ENCODE data around the gene IRF2.

Gene IRF2

GRCh38 chr4:184464759-184465454, 9.4 kb downstream of the IRF2 start:
- H3K36me3 Mint-ChIP-seq (ENCODE audit: low read depth), result no peaks in the 10 kb centered on the region
- TF ChIP-seq CTCF (IDR thresholded peaks at IDR 0.05), result no peak
- H3K4me1 Mint-ChIP-seq, result peaks cover 30% of the 10 kb centered on the region
- H3K4me3 Mint-ChIP-seq, result no peak overlapping the region
- DNase-seq, result no peak
- peaks cover 8% of the 10 kb centered on the region for H3K27me3 Mint-ChIP-seq (ENCODE audit: low read depth, poor library complexity)
- H3K27ac Mint-ChIP-seq, result no peak overlapping the region
- H3K9me3 Mint-ChIP-seq, result no peaks in the 10 kb centered on the region

GRCh38 chr4:184463856-184464255, 10.5 kb downstream of the IRF2 start:
- H3K27me3 Mint-ChIP-seq (ENCODE audit: low read depth, poor library complexity), result peaks cover 8% of the 10 kb centered on the region
- H3K27ac Mint-ChIP-seq, result no peak overlapping the region
- peaks cover 30% of the 10 kb centered on the region for H3K4me1 Mint-ChIP-seq
- H3K4me3 Mint-ChIP-seq, result no peak overlapping the region
- no peak for TF ChIP-seq CTCF (IDR thresholded peaks at IDR 0.05)
- H3K9me3 Mint-ChIP-seq, result no peaks in the 10 kb centered on the region
- no peak for DNase-seq
- no peaks in the 10 kb centered on the region for H3K36me3 Mint-ChIP-seq (ENCODE audit: low read depth)

- H3K4me3 Mint-ChIP-seq, result no peak overlapping the region
- H3K27ac Mint-ChIP-seq, result no peak overlapping the region
- H3K27me3 Mint-ChIP-seq (ENCODE audit: low read depth, poor library complexity), result peaks cover 5% of the 10 kb centered on the region
- peaks cover 36% of the 10 kb centered on the region for H3K4me1 Mint-ChIP-seq
- H3K9me3 Mint-ChIP-seq, result no peaks in the 10 kb centered on the region
- no peak for DNase-seq
- H3K36me3 Mint-ChIP-seq (ENCODE audit: low read depth), result no peaks in the 10 kb centered on the region
- TF ChIP-seq CTCF (IDR thresholded peaks at IDR 0.05), result no peak
Observed at GRCh38 chr4:184463158-184463557, 11.2 kb downstream of the IRF2 start.

DNA sequence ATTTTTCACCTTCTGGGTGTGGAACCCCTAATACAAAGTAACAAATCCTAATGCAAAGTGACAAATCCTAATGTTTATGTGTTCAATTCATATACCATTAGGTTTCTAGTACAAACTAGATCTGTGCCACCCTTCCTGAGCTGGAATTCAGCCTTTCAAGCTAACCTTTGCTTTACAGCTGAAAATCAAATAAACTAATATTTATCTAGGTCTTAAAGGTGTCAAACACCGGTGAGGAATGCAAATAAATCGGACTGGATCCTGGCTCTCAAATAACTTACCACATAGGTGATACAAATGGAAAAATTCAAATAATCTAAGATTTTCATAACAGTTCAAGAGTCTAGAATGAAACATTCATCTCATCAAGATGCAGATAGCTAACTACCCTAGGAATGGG, 11.6 kb downstream of the IRF2 start:
- DNase-seq, result no peak
- Mint-ChIP-seq H3K27me3 (ENCODE audit: low read depth, poor library complexity) (peaks cover 5% of the 10 kb centered on the region), H3K4me3 (no peak overlapping the region), H3K9me3 (no peaks in the 10 kb centered on the region), H3K4me1 (peaks cover 40% of the 10 kb centered on the region), H3K36me3 (ENCODE audit: low read depth) (no peaks in the 10 kb centered on the region), H3K27ac (no peak overlapping the region)
- TF ChIP-seq CTCF (IDR thresholded peaks at IDR 0.05), result no peak

DNA sequence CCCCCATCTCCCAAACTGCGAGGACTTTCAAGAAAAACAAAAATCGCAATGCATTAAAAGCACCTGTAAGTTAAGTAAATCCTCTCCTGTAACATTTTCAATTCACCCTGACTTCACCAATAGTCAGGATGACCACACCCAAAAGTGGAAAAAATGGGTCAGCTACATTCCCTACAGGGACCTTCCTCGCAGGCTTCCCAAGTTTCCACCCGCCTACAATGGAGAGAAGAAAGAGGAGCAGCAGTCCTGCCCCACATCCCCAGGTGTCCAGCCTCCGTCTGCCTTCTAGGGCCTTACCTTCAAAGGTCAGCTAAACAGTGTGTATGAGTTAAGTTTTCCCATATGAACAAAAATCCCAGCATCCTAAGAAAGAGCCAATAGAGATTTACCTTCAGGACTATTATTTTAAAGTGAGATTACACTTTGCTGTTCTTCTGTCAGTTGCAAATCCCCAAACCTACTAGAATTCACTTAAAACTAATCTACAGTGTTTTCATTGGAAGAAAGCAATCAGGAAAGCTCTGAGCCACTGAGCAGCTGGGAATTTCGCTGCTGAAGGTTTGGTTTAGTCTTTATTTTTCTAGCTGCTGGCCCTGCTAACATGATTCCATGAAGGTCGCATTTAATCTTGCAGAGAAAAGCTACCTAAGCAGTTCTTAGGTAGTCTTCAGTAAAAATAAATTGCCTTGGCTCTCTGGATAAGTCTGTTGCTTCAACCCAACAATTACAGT, 12.5 kb downstream of the IRF2 start:
- H3K4me1 Mint-ChIP-seq, result peaks cover 42% of the 10 kb centered on the region
- no peak for DNase-seq
- no peaks in the 10 kb centered on the region for H3K27me3 Mint-ChIP-seq (ENCODE audit: low read depth, poor library complexity)
- no peaks in the 10 kb centered on the region for H3K36me3 Mint-ChIP-seq (ENCODE audit: low read depth)
- no peak overlapping the region for H3K4me3 Mint-ChIP-seq
- peak overlapping the region; percentile 83 for H3K27ac Mint-ChIP-seq
- no peak for TF ChIP-seq CTCF (IDR thresholded peaks at IDR 0.05)
- no peaks in the 10 kb centered on the region for H3K9me3 Mint-ChIP-seq
